ENCODE data around the gene CDHR2. TPM values are rescaled to one million over a fixed set of nuclear protein-coding genes. Genes with fewer than 3 reads are reported as not detected.

The CDHR2 gene
- total and polyA plus RNA-seq, 3 donors from 2014 or later = 32.0 to 60.5 (median 39.8) TPM

DNA sequence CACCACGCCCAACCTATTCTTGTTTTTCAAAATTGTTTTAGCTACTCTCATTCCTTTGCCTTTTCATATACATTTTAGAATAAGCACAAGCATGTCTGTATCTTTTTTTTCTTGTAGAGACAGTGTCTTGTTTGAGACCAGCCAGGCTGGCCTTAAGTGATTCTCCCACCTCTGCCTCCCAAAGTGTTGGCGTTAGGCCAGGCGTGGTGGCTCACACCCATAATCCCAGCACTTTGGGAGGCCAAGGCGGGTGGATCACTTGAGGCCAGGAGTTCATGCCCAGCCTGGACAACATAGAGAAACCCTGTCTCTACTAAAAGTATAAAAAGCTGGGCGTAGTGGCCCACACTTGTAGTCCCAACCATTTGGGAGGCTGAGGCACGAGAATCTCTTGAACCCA, 25.0 kb upstream of the CDHR2 start:
- Histone ChIP-seq H3K27ac (no peak overlapping the region), H3K4me3 (no peak overlapping the region), H3K36me3 (ENCODE audit: low read depth, missing control alignments) (no peaks in the 10 kb centered on the region), H3K9me3 (no peaks in the 10 kb centered on the region), H3K27me3 (no peaks in the 10 kb centered on the region), H3K4me1 (peaks cover 8% of the 10 kb centered on the region)
- TF ChIP-seq, protein P1, sequence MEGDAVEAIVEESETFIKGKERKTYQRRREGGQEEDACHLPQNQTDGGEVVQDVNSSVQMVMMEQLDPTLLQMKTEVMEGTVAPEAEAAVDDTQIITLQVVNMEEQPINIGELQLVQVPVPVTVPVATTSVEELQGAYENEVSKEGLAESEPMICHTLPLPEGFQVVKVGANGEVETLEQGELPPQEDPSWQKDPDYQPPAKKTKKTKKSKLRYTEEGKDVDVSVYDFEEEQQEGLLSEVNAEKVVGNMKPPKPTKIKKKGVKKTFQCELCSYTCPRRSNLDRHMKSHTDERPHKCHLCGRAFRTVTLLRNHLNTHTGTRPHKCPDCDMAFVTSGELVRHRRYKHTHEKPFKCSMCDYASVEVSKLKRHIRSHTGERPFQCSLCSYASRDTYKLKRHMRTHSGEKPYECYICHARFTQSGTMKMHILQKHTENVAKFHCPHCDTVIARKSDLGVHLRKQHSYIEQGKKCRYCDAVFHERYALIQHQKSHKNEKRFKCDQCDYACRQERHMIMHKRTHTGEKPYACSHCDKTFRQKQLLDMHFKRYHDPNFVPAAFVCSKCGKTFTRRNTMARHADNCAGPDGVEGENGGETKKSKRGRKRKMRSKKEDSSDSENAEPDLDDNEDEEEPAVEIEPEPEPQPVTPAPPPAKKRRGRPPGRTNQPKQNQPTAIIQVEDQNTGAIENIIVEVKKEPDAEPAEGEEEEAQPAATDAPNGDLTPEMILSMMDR (IDR thresholded peaks at IDR 0.05) = no peak
- no peak for TF ChIP-seq POLR2A (IDR thresholded peaks at IDR 0.05)
- DNase-seq = no peak
- intact Hi-C loops (cut with DNase I; ENCODE audit: low total_unique reads) = no loop called here
- 91 to 96% methylated on average over 6 of the region's 6 CpGs for WGBS, 2 donors

DNA sequence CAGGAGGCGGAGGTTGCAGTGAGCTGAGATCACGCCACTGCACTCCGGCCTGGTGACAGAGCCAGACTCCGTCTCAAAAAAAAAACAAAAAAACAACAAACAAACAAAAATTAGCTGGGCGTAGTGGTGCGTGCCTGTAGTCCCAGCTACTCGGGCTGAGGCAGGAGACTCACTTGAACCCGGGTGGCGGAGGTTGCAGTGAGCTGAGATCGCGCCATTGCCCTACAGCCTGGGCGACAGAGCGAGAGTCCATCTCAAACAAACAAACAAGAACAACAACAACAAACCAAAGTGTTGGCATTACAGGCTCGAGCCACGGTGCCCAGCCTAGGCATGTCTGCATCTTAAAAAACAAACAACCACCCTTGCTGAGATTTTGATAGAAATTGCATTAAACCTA, 24.2 kb upstream of the CDHR2 start:
- TF ChIP-seq POLR2A (IDR thresholded peaks at IDR 0.05) = no peak
- TF ChIP-seq, protein P1 (IDR thresholded peaks at IDR 0.05) = no peak
- no peaks in the 10 kb centered on the region for H3K36me3 ChIP-seq (ENCODE audit: low read depth, missing control alignments)
- intact Hi-C loops (cut with DNase I; ENCODE audit: low total_unique reads) = no loop called here
- no peaks in the 10 kb centered on the region for H3K27me3 ChIP-seq
- no peaks in the 10 kb centered on the region for H3K9me3 ChIP-seq
- no peak overlapping the region for H3K4me3 ChIP-seq
- WGBS, 2 donors = 90 to 97% methylated on average over 15 of the region's 15 CpGs
- H3K4me1 ChIP-seq = peaks cover 8% of the 10 kb centered on the region
- DNase-seq = no peak
- no peak overlapping the region for H3K27ac ChIP-seq

DNA sequence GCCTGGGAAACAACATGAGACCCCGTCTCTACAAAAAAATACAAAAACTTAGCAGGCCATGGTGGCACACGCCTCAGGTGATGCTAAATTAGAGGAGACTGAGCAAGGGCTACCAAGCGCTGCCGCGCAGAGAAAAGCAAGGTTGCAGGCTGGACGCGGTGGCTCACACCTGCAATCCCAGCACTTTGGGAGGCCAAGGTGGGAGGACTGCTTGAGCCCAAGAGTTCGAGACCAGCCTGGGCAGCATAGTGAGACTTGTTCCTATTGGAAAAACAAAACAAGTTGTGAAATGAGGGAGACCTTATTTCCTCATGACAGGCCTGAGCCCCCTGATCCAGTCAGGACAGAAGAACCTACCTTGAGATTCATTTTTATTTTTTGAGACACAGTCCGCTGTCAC, 23.5 kb upstream of the CDHR2 start:
- H3K27ac ChIP-seq = no peak overlapping the region
- no peaks in the 10 kb centered on the region for H3K9me3 ChIP-seq
- intact Hi-C loops (cut with DNase I; ENCODE audit: low total_unique reads) = no loop called here
- no peaks in the 10 kb centered on the region for H3K27me3 ChIP-seq
- 95 to 97% methylated on average over 9 of the region's 9 CpGs for WGBS, 2 donors
- no peak for DNase-seq
- peaks cover 11% of the 10 kb centered on the region for H3K4me1 ChIP-seq
- TF ChIP-seq POLR2A (IDR thresholded peaks at IDR 0.05) = no peak
- TF ChIP-seq, protein P1 (IDR thresholded peaks at IDR 0.05) = no peak
- H3K4me3 ChIP-seq = no peak overlapping the region
- H3K36me3 ChIP-seq (ENCODE audit: low read depth, missing control alignments) = no peaks in the 10 kb centered on the region

DNA sequence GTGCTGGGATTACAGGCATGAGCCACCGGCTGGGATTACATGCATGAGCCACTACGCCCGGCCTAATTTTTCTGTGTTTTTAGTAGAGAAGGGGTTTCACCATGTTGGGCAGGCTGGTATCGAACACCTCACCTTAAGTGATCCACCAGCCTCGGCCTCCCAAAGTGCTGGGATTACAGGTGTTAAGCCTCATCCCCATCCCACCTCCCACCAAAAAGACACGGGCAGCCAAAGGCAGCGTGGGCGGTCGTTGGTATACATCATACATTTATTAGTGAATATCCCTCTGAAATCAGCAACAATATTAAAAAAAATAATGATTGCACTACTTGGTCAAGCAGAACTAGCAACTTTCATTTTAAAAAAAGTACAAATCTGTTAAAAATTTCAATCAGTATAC, 22.7 kb upstream of the CDHR2 start:
- intact Hi-C loops (cut with DNase I; ENCODE audit: low total_unique reads) = no loop called here
- H3K9me3 ChIP-seq = no peaks in the 10 kb centered on the region
- TF ChIP-seq, protein P1 (IDR thresholded peaks at IDR 0.05) = no peak
- no peak for TF ChIP-seq POLR2A (IDR thresholded peaks at IDR 0.05)
- no peaks in the 10 kb centered on the region for H3K27me3 ChIP-seq
- H3K4me1 ChIP-seq = peaks cover 17% of the 10 kb centered on the region
- WGBS, 2 donors = 92% methylated on average over 9 of the region's 9 CpGs
- H3K36me3 ChIP-seq (ENCODE audit: low read depth, missing control alignments) = no peaks in the 10 kb centered on the region
- DNase-seq = no peak
- H3K4me3 ChIP-seq = no peak overlapping the region
- H3K27ac ChIP-seq = no peak overlapping the region

Data from testis (tissue), 3 donors.